ENCODE data around the gene ETV3.
"Not testable (repeated sequence)": the region's sequence is repeated elsewhere in the genome, so short reads cannot be mapped to it uniquely, and the experiment has no call there.

Gene ETV3

DNA sequence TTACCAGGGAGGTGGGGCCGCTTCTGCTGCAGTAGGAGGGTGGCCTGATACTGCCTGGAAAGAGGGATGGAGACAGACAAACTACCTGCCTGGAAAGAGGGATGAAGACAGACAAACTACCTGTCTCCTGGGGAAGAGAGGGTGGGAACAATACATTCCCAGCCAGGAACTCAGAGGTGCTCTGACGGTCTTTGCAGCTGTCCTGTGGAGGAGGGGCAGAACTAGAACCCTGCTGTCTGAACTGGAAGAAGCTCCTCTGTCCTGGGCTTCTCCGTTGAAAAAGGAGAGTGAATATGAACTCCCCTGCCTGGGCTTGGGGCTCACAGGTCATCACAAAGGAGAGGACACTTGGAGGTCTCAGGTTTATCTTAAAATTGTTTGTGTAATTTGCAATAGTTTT lies 40.3 kb upstream of the ETV3 start:
- TF ChIP-seq, protein P1, sequence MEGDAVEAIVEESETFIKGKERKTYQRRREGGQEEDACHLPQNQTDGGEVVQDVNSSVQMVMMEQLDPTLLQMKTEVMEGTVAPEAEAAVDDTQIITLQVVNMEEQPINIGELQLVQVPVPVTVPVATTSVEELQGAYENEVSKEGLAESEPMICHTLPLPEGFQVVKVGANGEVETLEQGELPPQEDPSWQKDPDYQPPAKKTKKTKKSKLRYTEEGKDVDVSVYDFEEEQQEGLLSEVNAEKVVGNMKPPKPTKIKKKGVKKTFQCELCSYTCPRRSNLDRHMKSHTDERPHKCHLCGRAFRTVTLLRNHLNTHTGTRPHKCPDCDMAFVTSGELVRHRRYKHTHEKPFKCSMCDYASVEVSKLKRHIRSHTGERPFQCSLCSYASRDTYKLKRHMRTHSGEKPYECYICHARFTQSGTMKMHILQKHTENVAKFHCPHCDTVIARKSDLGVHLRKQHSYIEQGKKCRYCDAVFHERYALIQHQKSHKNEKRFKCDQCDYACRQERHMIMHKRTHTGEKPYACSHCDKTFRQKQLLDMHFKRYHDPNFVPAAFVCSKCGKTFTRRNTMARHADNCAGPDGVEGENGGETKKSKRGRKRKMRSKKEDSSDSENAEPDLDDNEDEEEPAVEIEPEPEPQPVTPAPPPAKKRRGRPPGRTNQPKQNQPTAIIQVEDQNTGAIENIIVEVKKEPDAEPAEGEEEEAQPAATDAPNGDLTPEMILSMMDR (IDR thresholded peaks at IDR 0.05; ENCODE audit: extremely low read depth, insufficient read depth, missing control alignments): no peak
- no peak for DNase-seq (ENCODE audit: low spot score)
- in situ Hi-C loops (cut with MboI; ENCODE audit: low pct_unique_long_range_greater_than_20kb, low sequenced_read_pairs, unreplicated experiment): loop anchor here (25.0 kb wide), 1 partner anchor 184 kb away; no protein-coding TSS in a partner anchor

DNA sequence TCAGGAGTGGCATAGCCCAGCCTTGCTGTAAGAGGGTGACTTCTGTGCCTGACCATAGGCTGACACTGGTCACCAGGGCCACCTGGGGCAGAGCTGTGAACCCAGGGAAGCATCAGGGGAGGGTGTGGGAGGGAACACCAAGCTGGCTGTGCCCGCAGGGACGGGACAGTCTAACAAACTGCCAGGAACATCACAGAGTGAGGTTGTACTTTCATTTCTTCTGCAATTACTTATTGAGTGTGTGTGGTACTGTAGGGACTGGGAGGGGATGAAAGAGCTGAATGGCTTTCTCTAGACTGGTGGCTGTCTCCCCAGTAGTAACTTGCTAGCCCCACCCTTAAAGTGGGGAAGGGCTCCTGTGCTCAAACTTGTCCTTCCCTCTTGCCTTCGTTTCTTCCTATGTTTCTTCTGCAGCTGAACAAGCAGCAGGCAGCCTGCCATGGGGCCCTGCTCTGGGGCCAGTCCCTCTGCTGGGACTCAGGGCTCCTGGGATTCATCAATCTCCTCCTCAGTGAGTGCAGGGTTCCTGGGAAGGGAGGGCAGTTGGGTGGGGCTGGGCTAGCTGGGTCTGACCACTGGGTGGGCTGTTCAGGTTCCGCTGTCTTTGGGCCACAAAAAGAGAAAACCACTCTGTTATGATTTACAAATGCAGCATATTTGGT lies 39.7 kb upstream of the ETV3 start:
- TF ChIP-seq, protein P1 (IDR thresholded peaks at IDR 0.05; ENCODE audit: extremely low read depth, insufficient read depth, missing control alignments): no peak
- DNase-seq (ENCODE audit: low spot score): no peak
- in situ Hi-C loops (cut with MboI; ENCODE audit: low pct_unique_long_range_greater_than_20kb, low sequenced_read_pairs, unreplicated experiment): loop anchor here (25.0 kb wide), 1 partner anchor 184 kb away; no protein-coding TSS in a partner anchor

DNA sequence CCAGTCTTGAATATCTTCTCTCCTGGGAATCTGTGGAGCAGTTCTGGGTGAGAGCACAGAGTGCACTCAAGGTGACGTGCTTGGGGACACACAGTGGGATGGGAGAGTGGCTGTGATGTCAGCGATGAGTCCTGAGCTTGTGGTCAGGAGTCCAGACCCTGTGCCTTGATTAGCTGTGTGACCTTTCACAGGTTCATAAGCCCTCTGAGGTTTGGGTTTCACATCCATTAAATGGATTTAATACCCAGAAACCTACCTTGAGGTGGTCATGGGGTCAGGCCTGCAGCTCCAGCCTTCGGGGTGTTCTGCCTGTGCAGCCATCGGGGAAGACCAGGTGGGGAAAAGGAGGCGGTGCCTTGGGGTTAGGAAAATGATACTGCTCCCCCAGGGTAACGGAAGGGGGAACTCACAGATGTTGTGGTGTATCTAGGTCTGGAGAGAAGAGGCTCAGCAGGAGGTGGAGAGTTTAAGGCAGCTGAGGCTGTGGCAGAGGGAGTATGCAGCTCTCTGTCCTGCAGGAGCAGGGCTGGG lies 38.5 kb upstream of the ETV3 start:
- DNase-seq (ENCODE audit: low spot score): no peak
- in situ Hi-C loops (cut with MboI; ENCODE audit: low pct_unique_long_range_greater_than_20kb, low sequenced_read_pairs, unreplicated experiment): loop anchor here (25.0 kb wide), 1 partner anchor 186 kb away; no protein-coding TSS in a partner anchor
- TF ChIP-seq, protein P1 (IDR thresholded peaks at IDR 0.05; ENCODE audit: extremely low read depth, insufficient read depth, missing control alignments): no peak

DNA sequence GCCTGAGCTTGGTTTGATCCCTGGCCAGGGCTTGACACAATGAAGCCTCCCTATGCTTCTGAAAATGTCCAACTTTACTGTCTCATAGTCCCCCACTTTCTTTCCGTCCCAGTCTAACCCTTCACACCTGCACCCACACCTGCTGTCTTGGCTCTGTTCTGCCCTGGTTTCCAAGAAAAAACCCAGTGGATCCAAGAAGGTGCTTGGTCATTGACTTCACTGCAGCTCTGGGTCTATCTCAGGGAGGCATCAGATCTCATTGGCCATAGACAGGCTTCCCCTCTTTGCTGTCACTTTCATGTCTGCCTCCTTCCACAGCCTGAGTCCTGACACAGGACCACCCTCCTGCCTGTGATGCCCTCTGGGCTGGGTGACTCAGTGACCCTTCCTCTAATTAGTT lies 37.8 kb upstream of the ETV3 start:
- in situ Hi-C loops (cut with MboI; ENCODE audit: low pct_unique_long_range_greater_than_20kb, low sequenced_read_pairs, unreplicated experiment): loop anchor here (25.0 kb wide), 1 partner anchor 186 kb away; no protein-coding TSS in a partner anchor
- TF ChIP-seq, protein P1 (IDR thresholded peaks at IDR 0.05; ENCODE audit: extremely low read depth, insufficient read depth, missing control alignments): no peak
- DNase-seq (ENCODE audit: low spot score): no peak

DNA sequence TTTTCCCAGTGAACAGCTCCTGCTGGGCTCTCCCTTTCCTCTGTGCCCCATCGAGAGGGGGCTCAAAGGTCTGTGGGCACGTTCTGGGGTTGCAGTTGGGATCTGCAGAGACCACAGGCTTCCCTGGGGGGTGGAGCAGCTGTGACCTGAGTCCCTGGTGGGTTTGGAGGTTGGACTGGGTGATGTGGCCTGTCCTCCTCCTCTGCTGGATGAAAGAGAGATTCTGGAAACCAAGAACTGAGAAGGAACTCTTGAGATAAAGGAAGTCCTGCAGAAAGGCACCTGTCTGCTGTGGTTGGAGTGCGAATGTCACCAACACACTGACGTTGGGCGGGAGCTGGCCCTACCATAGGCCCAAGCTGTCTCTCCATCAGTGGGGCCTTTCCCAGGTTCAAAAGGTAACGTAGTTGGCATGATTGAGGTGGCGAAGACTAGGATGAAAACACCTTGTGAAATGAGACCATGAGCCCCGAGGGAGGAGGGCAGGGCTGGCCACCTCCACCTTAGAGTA lies 35.8 kb upstream of the ETV3 start:
- DNase-seq (ENCODE audit: low spot score): no peak
- TF ChIP-seq, protein P1 (IDR thresholded peaks at IDR 0.05; ENCODE audit: extremely low read depth, insufficient read depth, missing control alignments): no peak
- in situ Hi-C loops (cut with MboI; ENCODE audit: low pct_unique_long_range_greater_than_20kb, low sequenced_read_pairs, unreplicated experiment): no loop called here

DNA sequence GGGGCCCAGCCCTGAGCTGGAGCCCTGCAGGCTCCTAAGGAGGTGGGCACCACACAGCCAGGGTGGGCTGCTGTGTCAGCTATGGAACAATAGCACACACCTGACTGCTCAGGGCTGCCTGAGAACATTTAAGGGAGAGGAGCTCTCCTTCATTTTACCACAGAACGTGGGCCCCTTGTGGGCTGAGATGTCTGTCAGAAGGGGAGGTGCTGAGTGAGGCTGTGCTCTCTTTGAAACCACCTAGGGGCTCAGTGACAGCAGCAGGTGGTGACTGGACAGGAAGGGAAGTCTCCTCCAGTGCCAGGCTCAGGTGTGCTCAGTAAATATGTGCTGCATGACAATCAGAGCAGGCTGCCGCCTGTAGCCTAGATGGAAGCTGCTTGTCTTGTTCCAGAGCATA lies 35.0 kb upstream of the ETV3 start:
- DNase-seq (ENCODE audit: low spot score); in situ Hi-C loops (cut with MboI; ENCODE audit: low pct_unique_long_range_greater_than_20kb, low sequenced_read_pairs, unreplicated experiment): not testable (repeated sequence)

DNA sequence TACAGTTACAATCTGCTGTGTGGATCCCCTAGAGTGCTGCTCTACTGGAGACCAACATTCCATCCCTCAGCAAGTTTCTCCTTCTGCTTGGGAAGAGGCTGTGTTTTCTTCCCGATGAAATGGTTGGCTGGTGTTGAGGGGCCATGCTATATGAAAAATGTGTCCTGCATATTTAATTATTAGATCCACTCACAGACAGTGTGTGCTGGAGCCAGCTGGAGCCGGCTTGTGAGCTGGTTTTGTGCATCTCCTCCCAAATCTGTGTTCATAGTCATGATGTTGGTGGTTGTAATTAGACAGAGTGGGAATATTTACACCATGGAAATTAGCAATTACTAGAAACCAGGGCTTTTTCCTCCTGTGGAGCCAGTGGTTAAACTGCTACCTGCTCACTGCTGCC lies 34.4 kb upstream of the ETV3 start:
- DNase-seq (ENCODE audit: low spot score); in situ Hi-C loops (cut with MboI; ENCODE audit: low pct_unique_long_range_greater_than_20kb, low sequenced_read_pairs, unreplicated experiment): not testable (repeated sequence)

Measured in GM13977 (cell line).